ENCODE data around the gene MBD2.

The MBD2 gene

DNA sequence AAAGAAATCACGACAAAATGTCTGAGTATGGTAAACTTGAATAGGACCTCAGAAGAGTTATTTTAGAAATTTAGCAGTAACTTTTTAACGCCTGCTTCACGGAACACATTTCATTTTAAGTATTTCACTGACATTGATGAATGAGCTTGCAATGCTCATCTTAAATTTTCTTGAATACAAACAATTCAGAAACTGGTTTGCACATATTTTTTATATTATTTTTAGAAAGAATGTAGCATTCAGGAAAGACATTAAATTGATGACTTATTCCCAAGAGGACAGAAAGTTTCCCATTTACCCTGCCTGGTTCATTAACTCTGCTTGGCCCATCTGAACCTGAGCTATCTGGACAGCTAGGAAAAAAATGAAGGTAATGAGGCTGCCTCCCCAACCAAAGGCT lies 89.3 kb downstream of the MBD2 start:
- Histone ChIP-seq H3K27ac (ENCODE audit: extremely low read depth, low read depth, low read length) (no peak overlapping the region), H3K9me3 (ENCODE audit: control insufficient read depth, insufficient read depth, low read depth, low read length) (no peaks in the 10 kb centered on the region), H3K4me3 (ENCODE audit: low read depth, low read length) (no peak overlapping the region), H3K4me1 (ENCODE audit: control insufficient read depth, insufficient read depth, low read length) (no peaks in the 10 kb centered on the region), H3K36me3 (ENCODE audit: control insufficient read depth in 2 of 2, insufficient read depth in 1 of 2, low read length in 2 of 2) (no peaks in the 10 kb centered on the region)
- TF ChIP-seq ZNF596 (tag by site-specific recombination; IDR thresholded peaks at IDR 0.05) (no peak), HOXA7 (CRISPR knock-in tag; IDR thresholded peaks at IDR 0.05; ENCODE audit: borderline replicate concordance) (no peak), ZNF37A (tag by site-specific recombination; IDR thresholded peaks at IDR 0.05) (no peak), ZNF223 (tag by site-specific recombination; IDR thresholded peaks at IDR 0.05) (no peak), ZNF549 (tag by site-specific recombination; IDR thresholded peaks at IDR 0.05) (no peak), ZNF335 (tag by site-specific recombination; conservative IDR thresholded peaks at IDR 0.05) (no peak), ZNF280C (tag by site-specific recombination; IDR thresholded peaks at IDR 0.05) (no peak), ZNF777 (tag by site-specific recombination; IDR thresholded peaks at IDR 0.05; ENCODE audit: borderline replicate concordance) (no peak), ZNF23 (tag by site-specific recombination; IDR thresholded peaks at IDR 0.05; ENCODE audit: borderline replicate concordance) (no peak), ZNF404 (tag by site-specific recombination; IDR thresholded peaks at IDR 0.05) (no peak), ZNF175 (tag by site-specific recombination; IDR thresholded peaks at IDR 0.05) (no peak), MEIS1 (CRISPR knock-in tag; IDR thresholded peaks at IDR 0.05; ENCODE audit: borderline replicate concordance) (no peak)
- TF ChIP-seq, protein P1, sequence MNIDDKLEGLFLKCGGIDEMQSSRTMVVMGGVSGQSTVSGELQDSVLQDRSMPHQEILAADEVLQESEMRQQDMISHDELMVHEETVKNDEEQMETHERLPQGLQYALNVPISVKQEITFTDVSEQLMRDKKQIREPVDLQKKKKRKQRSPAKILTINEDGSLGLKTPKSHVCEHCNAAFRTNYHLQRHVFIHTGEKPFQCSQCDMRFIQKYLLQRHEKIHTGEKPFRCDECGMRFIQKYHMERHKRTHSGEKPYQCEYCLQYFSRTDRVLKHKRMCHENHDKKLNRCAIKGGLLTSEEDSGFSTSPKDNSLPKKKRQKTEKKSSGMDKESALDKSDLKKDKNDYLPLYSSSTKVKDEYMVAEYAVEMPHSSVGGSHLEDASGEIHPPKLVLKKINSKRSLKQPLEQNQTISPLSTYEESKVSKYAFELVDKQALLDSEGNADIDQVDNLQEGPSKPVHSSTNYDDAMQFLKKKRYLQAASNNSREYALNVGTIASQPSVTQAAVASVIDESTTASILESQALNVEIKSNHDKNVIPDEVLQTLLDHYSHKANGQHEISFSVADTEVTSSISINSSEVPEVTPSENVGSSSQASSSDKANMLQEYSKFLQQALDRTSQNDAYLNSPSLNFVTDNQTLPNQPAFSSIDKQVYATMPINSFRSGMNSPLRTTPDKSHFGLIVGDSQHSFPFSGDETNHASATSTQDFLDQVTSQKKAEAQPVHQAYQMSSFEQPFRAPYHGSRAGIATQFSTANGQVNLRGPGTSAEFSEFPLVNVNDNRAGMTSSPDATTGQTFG (tag by site-specific recombination; IDR thresholded peaks at IDR 0.05; ENCODE audit: borderline replicate concordance): no peak
- TF ChIP-seq, protein P2, sequence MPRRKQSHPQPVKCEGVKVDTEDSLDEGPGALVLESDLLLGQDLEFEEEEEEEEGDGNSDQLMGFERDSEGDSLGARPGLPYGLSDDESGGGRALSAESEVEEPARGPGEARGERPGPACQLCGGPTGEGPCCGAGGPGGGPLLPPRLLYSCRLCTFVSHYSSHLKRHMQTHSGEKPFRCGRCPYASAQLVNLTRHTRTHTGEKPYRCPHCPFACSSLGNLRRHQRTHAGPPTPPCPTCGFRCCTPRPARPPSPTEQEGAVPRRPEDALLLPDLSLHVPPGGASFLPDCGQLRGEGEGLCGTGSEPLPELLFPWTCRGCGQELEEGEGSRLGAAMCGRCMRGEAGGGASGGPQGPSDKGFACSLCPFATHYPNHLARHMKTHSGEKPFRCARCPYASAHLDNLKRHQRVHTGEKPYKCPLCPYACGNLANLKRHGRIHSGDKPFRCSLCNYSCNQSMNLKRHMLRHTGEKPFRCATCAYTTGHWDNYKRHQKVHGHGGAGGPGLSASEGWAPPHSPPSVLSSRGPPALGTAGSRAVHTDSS (tag by site-specific recombination; IDR thresholded peaks at IDR 0.05): no peak
- TF ChIP-seq, protein P3, sequence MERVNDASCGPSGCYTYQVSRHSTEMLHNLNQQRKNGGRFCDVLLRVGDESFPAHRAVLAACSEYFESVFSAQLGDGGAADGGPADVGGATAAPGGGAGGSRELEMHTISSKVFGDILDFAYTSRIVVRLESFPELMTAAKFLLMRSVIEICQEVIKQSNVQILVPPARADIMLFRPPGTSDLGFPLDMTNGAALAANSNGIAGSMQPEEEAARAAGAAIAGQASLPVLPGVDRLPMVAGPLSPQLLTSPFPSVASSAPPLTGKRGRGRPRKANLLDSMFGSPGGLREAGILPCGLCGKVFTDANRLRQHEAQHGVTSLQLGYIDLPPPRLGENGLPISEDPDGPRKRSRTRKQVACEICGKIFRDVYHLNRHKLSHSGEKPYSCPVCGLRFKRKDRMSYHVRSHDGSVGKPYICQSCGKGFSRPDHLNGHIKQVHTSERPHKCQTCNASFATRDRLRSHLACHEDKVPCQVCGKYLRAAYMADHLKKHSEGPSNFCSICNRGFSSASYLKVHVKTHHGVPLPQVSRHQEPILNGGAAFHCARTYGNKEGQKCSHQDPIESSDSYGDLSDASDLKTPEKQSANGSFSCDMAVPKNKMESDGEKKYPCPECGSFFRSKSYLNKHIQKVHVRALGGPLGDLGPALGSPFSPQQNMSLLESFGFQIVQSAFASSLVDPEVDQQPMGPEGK (tag by site-specific recombination; IDR thresholded peaks at IDR 0.05): no peak
- TF ChIP-seq, protein P4, sequence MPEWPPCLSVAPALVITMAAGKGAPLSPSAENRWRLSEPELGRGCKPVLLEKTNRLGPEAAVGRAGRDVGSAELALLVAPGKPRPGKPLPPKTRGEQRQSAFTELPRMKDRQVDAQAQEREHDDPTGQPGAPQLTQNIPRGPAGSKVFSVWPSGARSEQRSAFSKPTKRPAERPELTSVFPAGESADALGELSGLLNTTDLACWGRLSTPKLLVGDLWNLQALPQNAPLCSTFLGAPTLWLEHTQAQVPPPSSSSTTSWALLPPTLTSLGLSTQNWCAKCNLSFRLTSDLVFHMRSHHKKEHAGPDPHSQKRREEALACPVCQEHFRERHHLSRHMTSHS (tag by site-specific recombination; IDR thresholded peaks at IDR 0.05): no peak
- ChIA-PET POLR2A (no interaction called here), CTCF (interaction anchor here (0.6 to 1.1 kb wide), 2 partner anchors 12 to 15 kb away, joined by 5 to 6 read pairs; no protein-coding TSS in a partner anchor)

DNA sequence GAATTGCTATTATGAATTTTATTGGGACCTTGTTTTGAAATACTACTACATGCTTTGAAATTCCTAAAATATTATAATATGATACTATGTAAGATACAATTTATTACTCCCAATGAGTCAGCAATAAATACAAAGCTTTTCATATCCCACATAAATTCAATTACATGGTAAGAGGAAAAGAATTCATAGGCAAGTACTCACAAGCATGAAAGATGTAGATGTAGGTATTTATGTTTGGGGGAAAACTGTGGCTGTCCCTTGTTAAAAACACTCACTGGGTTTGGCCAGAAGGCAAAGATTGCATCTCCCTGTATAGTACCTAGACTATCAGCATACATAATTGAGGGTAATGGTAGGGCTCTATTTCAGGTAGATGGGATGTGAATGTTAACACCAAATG lies 90.4 kb downstream of the MBD2 start:
- Histone ChIP-seq H3K27ac (ENCODE audit: extremely low read depth, low read depth, low read length) (no peak overlapping the region), H3K36me3 (ENCODE audit: control insufficient read depth in 2 of 2, insufficient read depth in 1 of 2, low read length in 2 of 2) (no peaks in the 10 kb centered on the region), H3K9me3 (ENCODE audit: control insufficient read depth, insufficient read depth, low read depth, low read length) (no peaks in the 10 kb centered on the region), H3K4me1 (ENCODE audit: control insufficient read depth, insufficient read depth, low read length) (no peaks in the 10 kb centered on the region), H3K4me3 (ENCODE audit: low read depth, low read length) (no peak overlapping the region)
- CTCF ChIA-PET: interaction anchor here (1.1 kb wide), 1 partner anchor 14 kb away, joined by 6 read pairs; no protein-coding TSS in a partner anchor
- POLR2A ChIA-PET: no interaction called here
- TF ChIP-seq ZSCAN18 (tag by site-specific recombination; IDR thresholded peaks at IDR 0.05) (no peak), ZEB2 (tag by site-specific recombination; IDR thresholded peaks at IDR 0.05) (no peak), ZNF544 (tag by site-specific recombination; IDR thresholded peaks at IDR 0.05) (no peak), IKZF3 (tag by site-specific recombination; IDR thresholded peaks at IDR 0.05) (no peak)
- TF ChIP-seq, protein P5, sequence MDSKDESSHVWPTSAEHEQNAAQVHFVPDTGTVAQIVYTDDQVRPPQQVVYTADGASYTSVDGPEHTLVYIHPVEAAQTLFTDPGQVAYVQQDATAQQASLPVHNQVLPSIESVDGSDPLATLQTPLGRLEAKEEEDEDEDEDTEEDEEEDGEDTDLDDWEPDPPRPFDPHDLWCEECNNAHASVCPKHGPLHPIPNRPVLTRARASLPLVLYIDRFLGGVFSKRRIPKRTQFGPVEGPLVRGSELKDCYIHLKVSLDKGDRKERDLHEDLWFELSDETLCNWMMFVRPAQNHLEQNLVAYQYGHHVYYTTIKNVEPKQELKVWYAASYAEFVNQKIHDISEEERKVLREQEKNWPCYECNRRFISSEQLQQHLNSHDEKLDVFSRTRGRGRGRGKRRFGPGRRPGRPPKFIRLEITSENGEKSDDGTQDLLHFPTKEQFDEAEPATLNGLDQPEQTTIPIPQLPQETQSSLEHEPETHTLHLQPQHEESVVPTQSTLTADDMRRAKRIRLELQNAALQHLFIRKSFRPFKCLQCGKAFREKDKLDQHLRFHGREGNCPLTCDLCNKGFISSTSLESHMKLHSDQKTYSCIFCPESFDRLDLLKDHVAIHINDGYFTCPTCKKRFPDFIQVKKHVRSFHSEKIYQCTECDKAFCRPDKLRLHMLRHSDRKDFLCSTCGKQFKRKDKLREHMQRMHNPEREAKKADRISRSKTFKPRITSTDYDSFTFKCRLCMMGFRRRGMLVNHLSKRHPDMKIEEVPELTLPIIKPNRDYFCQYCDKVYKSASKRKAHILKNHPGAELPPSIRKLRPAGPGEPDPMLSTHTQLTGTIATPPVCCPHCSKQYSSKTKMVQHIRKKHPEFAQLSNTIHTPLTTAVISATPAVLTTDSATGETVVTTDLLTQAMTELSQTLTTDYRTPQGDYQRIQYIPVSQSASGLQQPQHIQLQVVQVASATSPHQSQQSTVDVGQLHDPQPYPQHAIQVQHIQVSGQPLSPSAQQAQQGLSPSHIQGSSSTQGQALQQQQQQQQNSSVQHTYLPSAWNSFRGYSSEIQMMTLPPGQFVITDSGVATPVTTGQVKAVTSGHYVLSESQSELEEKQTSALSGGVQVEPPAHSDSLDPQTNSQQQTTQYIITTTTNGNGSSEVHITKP (tag by site-specific recombination; IDR thresholded peaks at IDR 0.05): no peak

All from HEK293 (cell line).